Measurements from ENCODE around the gene FHIT.

The FHIT gene

DNA sequence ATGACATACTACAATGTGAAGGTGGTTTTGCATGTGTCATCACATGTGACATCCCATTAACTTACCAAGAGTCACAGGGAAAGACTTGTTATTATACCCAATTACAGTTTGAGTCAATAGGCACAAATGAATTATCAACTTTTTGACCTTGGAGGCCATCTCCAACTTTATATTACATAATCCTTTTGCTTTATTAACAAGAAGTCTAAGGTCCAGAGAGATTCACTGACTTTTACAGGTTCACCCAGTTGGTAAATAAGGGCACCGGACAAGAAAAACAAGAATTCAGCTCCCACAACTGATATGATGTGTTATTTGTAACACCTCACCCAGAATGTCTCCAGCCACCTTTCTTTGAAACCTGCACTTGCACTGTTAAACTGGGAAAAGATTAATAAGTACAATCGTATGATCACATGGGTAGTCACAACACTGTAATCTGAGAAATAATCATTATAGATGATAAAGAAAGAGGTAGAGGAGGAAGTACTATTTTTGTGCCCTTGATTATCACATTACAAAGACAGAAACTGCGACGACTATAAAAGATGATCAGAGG lies 928.9 kb downstream of the FHIT start:
- TF ChIP-seq, protein P1, sequence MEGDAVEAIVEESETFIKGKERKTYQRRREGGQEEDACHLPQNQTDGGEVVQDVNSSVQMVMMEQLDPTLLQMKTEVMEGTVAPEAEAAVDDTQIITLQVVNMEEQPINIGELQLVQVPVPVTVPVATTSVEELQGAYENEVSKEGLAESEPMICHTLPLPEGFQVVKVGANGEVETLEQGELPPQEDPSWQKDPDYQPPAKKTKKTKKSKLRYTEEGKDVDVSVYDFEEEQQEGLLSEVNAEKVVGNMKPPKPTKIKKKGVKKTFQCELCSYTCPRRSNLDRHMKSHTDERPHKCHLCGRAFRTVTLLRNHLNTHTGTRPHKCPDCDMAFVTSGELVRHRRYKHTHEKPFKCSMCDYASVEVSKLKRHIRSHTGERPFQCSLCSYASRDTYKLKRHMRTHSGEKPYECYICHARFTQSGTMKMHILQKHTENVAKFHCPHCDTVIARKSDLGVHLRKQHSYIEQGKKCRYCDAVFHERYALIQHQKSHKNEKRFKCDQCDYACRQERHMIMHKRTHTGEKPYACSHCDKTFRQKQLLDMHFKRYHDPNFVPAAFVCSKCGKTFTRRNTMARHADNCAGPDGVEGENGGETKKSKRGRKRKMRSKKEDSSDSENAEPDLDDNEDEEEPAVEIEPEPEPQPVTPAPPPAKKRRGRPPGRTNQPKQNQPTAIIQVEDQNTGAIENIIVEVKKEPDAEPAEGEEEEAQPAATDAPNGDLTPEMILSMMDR (IDR thresholded peaks at IDR 0.05; ENCODE audit: insufficient read depth, missing control alignments), result no peak
- no peak for FAIRE-seq
- no peak for DNase-seq (ENCODE audit: insufficient read length, low spot score)

DNA sequence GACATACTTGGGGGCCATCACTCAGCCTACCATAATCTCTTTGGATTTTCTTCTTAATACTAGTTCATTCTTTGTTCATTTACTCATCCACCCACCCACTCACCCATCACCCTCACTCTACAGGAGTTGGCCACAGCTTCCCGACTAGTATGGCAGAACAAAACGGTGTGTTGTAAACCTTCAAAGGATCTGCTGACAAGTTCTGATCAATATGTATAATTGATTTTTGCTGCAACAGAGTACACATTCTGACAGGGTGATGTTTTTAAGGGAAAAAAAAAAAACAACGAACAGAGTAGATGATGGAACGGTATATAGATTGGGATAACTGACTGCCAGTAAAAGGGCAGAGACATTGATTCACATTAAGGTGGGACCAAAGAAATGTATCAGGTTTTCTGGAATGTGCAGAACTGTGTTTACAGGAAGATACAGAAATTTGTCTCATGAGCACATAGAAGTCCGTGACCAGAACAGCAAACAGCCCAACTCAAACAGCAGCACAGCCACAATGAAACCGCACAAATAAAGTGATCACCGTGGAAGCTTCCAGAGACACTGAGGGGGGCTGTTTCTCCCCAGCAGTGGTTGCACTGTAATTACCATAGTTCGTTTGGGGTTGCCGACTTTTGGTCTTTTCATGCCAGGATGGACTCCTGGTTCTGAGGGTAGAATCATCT lies 931.9 kb downstream of the FHIT start:
- no peak for FAIRE-seq
- TF ChIP-seq, protein P1 (IDR thresholded peaks at IDR 0.05; ENCODE audit: insufficient read depth, missing control alignments), result no peak
- no peak for DNase-seq (ENCODE audit: insufficient read length, low spot score)

DNA sequence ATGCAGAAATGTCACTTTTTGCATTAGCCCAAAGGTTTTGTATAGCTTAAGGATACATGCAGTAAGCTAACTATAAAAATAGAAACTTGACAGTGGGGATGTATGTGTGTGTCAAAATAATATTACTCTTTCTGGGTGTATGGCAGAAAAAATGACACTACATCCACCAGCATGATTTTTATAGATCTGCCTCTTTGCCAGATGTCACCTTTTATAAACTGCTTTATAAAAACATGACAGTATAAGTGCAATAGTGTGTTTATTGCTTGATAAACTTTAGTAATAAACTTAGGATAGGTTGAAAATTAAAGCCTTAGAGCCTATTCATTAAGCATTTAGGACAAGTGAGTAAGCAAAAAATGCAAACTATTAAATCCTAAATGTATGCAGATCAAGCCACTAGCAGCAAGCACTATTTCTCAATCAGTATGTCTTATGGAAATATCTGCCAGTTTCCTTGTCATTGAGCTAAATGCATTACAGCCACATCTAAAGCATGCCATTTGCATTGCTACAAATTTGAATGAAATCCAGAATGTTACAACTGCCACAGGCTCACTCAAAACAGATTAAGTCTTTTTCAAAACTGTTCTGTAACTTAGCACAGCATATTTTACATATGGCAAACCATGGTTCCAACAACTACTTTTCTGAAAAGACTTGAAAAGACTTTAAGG lies 935.0 kb downstream of the FHIT start:
- TF ChIP-seq, protein P1 (IDR thresholded peaks at IDR 0.05; ENCODE audit: insufficient read depth, missing control alignments), result no peak
- FAIRE-seq (peak; percentile 11), DNase-seq (ENCODE audit: insufficient read length, low spot score) (no peak)

DNA sequence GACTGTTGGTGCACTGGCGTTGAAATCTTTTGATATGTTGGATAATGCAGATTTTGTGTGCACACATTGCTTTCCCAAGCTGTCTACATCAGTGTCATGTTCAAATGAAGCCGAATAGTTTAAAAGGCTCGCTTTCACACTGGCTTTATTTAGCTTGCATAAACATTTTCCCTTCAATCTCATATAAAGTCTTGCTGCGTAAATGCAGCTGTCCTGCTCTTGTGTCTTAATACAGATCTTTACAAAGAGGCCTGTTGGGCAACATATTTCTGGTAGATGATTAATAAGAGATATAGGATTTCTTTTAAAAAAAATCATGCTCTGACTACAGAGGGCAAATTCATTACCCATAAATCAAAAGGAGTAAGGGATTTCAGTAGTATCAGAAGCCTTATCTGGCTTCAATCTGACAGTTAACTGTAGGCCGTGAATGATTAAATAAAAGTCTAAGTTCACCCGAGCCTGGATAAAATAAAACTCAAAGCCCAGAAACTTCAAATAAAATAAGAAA lies 937.2 kb downstream of the FHIT start:
- TF ChIP-seq, protein P1 (IDR thresholded peaks at IDR 0.05; ENCODE audit: insufficient read depth, missing control alignments), result no peak
- FAIRE-seq (no peak), DNase-seq (ENCODE audit: insufficient read length, low spot score) (no peak)

DNA sequence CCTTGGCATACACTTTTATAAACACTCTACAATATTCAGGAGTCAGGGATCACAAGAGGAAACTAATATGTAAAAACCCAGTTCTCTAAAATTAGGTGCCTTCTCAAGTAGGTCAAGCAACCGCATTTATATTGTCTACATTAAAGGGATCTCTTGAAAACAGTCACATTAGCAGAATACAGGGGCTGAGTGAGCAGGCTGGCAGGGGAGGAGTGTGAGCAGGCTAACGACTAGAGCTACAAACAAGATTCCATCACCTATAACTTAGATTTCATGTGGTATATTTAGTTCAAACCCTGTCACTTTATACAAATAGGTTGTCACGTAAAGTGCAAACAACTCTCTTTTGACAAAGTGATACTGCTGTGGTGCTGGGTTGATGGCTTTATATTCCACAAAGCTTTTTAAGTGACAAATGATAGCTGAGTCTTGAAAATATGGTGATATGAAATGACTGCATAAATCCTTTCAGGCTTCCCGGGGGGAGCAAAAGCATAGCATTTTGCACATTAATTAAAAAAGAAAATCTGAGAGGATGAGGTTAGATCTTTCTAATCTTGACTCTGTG lies 937.9 kb downstream of the FHIT start:
- FAIRE-seq (no peak), DNase-seq (ENCODE audit: insufficient read length, low spot score) (no peak)
- TF ChIP-seq, protein P1 (IDR thresholded peaks at IDR 0.05; ENCODE audit: insufficient read depth, missing control alignments), result no peak

DNA sequence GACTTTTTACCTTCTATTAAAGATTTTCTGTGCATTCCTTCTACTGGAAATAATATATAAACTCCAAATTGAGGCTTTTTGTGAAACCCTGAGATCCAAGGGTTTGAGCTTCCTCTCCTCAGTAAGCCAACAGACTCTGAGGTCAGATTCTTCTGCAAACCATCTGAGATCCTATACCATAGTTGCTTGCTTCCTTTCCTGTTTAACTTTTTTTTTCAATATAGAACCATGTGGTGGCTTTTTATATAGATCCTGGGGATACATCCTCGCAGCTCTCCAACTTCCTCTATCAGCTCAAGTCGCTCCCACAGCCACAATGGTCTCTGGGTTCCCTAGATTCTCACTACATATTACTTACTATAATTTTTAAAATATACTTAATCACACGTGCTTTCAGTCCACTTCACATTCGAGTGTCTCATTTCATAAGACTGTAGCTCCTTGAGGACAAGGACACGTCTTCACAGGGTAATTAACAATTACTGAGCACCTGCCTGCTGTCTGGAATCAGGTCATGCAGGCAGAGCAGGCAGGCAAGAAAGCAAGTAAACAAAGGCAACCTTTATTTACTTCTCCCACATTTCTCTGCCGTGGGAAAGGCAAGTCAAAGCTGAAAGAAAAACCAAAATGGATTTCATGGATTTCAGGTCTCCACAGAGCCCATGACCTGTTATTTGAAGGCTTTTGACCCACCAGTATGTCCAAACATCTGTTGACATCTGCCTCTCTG lies 941.5 kb downstream of the FHIT start:
- DNase-seq (ENCODE audit: insufficient read length, low spot score) (no peak), FAIRE-seq (no peak)
- TF ChIP-seq, protein P1 (IDR thresholded peaks at IDR 0.05; ENCODE audit: insufficient read depth, missing control alignments), result no peak

Data from D721Med (cell line).